COR-L47 (cell line): ENCODE data around the gene CEP350.

Experiments
- DNase-seq: peaks from one replicate; lab custom pipeline; 2025; lab: John Stamatoyannopoulos, UW

The CEP350 gene

DNA sequence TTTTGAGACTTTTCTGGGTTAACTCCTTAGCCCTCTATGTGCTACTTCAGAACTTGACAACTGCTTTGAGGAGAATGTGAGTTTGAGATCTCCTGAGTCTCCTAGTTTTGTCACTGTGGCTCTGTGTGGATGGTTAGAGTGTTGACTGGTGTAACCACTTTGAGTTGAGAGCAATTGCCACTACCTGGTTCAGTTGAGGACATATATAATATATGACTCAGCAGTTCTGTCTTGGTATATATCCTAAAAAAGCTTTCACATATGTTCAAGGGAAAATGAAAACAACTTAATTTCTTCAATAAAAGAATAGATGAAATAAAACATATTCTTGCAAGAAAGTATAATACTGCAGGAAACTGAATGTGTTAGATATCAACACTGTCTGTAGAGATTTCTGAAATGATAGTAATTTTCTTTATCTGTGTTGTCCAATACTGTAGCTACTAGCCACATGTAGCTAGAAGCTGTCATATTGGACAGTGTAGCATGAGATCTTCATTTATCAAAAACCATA, 103.3 kb downstream of the CEP350 start:
- DNase-seq, result no peak

DNA sequence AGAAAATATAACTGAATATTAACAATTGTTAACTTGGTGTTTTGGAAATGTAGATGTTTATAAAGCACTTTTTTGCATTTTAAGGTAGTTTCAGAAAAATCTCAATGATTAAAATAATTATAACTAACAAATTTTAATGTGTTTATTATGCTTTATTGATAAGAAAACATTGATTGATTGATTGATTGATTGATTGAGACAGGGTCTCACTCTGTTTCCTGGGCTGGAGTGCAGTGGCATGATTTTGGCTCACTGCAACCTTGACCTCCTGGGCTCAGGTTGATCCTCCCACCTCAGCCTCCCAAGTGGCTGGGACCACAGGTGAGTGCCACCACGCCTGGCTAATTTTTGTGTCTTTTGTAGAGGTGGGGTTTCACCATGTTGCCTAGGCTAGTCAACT, 106.4 kb downstream of the CEP350 start:
- no peak for DNase-seq

DNA sequence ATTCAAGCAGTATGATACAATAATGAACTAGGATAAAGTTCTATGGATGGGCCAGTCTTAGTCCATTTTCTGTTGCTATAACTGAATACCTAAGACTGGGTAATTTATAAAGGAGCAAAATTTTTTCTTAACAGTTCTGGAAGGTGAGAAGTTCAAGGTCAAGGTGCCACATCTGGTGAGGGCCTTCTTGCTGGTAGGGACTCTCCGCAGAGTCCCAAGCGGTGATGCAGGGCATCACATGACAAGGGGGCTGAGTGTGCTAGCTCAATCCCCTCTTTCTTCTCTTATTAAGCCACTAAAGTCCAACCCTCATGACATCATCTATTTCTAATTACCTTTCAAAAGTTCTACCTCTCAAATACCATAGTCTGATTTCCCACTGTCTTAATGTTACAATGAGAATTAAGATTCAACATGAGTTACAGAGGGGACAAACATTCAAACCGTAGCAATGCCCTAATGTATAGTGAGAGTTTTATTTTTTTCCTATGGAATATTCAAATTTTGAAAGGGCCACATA, 107.9 kb downstream of the CEP350 start:
- DNase-seq, result no peak

DNA sequence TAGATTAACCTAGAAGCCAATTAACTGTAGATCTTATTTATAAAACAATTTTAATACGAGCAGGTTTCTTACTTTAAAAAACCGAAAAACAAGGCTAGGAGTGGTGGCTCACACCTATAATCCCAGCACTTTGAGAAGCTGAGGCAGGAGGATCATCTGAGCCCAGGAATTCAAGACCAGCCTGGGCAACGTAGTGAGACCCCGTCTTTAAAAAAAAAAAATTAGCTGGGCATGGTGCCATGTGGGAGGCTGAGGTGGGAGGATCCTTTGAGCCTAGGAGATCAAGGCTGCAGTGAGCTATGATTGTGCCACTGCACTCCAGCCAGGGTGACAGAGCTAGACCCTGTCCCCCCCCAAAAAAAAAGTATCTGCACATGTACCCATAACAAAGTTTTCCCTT, 110.8 kb downstream of the CEP350 start:
- no peak for DNase-seq

DNA sequence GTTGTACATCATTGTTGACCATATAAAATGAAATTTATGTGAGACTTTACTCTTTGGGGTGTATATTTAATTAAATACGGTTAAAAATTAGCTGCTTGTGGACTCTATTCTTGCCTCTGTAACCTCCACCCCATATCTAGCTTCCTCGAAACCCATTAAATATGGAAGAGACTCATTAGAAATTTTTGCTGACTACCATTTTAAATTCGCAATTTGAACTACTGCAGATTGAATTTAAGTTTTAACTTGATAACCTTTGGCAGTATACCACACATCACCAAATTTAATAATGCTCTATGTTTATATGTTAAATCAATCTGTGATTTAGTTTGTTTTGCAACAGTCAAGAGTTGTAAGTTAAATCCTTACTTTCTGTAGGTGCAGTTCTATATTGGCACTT, 111.5 kb downstream of the CEP350 start:
- no peak for DNase-seq

DNA sequence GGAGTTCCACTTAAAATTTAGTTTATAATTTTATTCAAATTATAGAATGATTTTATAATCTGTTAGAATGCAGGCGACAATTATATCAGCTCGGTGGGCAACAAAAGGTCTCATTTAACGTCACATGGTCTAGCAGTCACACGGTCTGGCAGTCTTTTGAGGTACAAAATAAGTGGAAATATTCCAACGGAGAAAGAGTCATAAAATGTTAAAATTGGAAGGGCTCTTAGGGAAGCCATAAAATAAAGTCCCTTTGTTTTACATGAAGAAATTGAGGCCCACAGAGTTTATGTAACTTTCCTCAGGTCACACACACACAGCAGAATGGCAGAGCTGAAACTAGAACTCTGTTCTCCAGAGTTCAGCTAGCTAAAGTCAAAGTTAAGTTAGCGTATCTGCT, 115.7 kb downstream of the CEP350 start:
- DNase-seq, result no peak

DNA sequence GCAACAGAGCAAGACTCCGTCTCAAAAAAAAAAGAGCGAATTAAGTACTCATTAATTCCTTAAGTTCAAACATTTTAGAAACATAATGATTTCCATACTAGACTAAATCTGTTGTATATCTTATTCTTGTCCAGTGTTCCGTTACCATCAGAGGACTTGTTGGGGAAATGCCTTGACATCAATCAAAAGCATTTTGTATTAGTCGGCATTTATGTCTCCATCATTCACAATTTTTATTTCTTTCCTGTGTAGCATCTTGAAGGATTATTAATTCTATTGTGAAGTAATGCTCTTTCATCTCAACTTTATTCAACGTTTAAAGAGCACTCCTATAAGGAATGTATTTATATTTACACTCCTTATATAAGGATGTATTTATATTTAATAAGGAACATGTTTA, 117.1 kb downstream of the CEP350 start:
- DNase-seq, result no peak

DNA sequence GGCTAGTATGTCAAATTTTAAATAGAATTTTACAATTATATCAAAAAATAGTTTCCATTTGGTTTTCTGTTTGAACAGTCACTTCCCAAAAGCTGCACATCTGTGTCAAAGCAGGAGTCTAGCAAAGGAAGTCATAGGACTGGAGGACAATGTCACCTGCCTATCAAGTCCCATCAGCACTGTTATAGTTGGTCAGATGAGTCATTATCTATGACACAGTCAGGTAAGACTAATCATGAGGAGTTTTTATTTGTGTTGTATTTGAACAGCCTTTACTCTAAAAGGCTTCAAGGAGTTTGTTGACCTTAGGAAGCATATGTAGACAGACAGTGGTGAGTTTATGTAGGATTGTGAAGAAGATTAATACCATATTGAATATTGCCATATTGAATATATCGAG, 125.8 kb downstream of the CEP350 start:
- no peak for DNase-seq

DNA sequence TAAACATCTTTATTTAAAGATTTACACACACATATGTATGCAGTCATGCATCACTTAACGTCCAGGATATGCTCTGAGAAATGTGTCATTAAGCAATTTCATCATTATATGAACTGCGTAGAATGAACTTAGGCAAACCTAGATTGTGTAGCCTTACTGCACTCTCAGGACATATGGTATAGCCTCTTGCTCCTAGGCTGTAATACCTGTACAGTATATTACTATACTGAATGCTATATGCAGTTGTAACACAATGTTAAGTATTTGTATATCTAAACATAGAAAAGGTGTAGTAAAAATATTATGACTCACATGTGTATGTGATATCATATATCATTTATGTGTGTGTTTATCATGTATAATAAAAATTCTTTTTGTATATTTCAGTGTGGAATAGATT, 126.9 kb downstream of the CEP350 start:
- no peak for DNase-seq

DNA sequence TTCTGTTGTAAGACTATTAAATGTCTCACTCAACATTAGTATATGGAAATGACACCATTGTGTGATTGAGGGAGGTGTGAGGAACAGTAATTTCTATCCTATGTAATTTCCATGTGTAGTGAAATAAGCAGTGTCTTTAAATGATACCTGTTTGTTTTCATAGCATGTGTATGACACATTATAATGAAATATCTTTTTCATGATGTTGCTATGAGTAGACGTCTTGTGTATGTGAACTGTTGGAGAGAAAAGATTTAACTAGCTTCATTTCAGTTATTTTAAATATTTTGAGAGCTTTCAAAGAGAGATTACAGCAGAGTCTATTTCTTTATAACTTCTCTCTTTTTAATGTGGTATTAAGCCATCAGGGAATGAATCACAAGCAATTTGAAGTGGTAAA, 128.6 kb downstream of the CEP350 start:
- no peak for DNase-seq

DNA sequence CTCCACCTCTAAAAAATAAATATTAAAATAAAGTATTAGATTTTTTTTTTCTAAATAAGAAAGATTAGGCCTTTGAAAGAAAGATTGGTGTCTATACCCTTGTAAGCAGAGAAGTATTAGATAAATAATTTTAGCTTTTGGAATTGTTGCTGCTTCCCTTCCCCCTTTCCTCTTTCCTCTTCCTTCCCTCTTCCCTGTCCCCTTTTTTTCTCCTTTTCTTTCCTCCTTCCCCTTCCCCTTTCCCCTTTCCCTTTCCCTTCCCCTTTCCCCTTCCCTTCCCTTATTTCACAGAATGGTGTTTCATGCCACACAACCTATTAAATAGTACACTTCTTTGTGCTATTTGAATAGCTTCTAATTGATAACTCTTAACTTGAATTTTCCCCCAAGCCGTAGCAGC, 130.3 kb downstream of the CEP350 start:
- no peak for DNase-seq

DNA sequence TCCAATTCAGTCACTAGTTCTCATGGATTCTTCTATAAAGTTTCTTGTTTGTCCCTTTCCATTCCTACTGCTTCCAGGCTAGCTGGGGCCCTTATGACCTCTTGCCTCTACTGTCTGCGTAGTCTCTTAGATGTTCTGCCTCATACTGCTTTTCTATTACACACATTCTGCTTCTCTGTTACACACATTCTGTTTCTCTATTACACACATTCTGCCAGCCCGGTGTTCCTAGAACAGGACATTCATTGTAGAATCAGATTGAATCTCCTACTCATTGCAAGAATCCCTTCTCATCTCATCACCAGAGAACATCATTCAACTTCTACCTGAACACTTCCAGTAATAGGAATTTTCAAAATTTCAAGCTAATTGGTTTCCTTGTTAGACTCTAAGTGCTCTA, 130.7 kb downstream of the CEP350 start:
- no peak for DNase-seq

DNA sequence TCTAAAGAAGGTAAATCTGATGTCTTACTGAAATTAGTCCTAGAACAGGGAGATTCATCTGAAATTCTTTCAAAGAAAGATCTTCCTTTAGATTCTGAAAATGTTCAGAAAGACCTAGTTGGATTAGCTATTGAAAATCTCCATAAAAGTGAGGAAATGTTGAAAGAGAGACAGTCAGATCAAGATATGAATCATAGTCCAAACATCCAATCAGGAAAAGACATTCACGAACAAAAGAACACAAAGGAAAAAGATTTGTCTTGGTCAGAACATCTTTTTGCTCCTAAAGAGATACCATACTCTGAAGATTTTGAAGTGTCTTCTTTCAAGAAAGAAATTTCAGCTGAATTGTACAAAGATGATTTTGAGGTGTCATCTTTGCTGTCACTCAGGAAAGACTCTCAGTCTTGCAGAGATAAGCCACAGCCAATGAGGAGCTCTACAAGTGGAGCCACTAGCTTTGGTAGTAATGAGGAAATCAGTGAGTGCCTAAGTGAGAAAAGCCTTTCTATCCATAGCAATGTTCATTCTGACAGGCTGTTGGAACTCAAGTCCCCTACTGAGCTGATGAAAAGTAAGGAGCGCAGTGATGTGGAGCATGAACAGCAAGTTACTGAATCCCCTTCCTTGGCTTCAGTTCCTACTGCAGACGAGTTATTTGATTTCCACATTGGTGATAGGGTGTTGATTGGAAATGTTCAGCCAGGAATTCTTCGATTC, 138.5 kb downstream of the CEP350 start:
- DNase-seq, result no peak

DNA sequence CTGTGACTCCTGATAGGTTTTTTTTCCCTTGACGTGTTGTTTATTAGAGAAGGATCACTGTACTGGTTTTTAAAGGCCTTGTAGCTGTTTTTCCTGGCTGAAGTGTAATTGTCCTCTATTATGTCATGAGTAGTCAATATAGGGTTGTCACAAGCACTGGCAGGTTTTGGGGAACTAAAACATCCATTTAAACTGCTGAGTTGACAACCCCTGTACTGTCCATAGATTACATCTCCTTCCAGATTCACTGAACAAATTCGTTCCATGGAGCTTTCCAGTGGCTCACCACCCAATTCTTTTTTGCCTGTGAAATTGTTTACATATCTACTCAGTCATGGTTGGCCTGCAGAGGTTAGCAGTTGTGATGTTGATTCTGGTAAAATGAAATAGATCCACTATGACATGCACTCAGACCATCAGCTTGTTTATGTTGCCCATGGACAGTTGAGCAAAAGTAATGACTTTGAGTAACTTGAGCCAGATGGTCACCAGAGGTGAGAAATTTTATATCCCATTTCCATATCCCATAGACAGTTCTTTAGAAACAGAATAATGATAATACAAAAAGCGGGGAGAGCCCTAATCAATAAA, 140.2 kb downstream of the CEP350 start:
- no peak for DNase-seq

DNA sequence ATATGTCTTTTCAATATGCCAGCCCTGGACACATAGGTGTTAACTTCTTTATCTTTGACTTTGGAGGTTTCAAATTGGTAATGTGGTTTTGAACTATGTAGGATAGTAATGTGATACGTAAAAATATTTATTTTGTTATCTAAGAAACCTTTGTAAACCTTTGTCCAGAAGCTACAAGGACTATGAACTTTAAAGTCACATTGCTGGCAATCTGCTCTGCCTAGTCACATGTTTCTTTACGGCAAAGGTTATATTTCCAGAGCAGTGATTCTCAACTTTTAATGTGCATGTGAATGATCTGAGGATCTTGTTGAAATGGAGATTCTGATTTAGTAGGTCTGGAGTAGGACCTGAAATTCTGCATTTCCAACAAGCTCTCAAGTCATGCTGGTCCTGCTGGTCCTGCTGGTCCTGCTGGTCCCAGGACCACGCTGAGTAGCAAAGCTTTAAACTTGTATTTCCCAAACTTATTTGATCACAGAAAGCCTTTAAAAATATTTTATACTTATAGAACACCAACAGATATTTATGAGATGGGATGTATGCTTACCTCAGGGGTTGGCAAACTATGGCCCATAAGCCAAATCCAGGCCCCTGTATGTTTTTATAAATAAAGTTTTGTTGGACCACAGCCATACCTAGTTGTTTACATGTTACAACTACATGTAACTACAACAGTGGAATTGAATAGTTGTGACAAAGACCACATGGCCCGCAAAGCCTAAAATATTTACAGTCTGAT, 142.1 kb downstream of the CEP350 start:
- DNase-seq, result no peak

DNA sequence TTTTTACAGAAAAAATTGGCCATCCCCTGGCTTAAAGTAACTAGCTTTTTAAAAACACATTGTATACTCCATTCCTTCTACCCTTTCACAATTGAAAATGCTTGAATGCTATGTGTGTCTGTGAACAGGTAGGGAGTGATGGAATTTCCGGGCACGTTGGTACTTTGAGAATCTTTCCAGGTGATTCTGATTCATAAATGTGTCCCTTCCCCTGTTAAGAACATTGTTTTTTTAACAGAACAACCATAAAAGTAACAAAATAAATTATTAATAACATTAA, 142.7 kb downstream of the CEP350 start:
- DNase-seq, result no peak

DNA sequence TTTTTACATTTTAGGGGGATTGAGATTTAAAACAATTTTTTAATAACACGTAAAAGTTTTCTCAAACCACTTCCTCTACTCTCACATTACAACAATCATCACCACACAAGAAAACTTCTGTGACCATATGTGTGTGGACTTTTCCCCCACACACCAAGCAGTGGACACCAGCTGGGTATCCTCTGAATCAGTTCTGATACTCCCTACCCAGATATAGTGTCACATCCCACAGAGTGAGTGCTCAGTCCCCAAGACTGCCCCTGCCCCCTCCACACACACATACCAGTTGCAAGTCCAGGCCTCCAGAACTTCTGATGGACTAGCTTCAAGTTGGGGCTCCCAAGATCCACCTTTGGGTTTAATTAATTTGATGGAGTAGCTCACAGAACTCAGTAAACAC, 146.8 kb downstream of the CEP350 start:
- no peak for DNase-seq

DNA sequence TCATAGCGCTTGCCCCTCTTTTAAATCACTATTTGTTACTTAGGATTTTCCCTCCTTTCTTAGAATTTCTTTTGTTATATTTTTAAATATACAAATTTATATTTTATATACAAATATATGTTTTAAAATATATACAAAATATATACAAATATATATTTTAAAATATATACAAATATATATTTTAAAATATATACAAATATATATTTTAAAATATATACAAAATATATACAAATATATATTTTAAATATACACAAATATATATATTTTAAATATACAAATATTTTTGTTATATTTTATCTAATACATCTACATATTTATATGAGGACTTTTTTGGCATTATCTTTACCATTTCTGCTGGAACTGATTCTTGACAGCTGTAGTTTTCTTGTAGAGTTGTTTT, 149.2 kb downstream of the CEP350 start:
- DNase-seq, result no peak

DNA sequence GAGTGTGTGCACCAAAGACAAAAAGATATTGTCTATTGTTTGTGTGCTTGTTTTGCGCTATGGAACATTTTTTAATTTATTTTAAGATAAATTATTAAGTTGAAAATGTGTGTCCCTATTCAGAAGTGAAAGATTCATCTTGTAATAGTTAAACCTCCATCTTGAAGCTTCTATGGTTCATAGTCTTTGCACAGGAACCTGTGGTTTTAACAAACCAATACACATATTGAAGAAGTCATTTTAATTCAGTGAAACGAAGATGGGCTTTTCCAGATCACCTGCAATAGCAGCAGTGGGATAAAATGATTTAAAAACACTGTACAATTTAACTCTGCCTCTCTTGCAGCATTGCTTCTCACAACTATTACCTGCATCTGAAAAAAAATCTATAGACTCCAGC, 157.5 kb downstream of the CEP350 start:
- DNase-seq, result no peak

DNA sequence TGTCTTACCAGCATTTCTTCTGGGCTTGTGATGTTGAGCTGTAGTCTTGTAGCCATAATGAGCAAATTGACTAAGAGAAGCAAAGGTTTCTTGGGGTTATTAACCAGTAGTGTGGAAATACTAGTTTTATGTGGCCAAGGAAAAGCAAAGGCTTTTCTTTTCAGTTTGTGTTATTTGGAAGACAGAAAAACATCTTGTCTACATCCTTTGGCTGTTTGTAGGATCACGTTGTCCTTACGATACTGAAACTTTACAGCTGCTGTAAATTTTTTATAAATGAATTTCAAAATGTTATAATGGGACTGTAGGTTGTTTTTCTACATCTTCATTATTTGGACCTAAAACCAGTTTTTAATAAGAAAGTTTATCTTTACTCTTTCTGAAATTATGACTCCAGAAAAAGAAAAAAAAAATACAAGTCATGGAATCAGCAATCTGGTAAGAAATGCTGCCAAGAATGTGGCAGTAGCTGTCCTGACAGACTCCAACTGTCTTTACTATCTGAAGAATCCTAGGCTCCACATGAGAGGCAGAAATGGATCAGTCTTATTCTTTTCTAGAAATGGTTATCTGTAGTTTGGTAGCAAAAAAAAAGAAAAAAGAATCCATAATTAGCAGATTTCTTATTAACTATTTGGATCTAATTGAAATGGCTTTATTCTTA, 158.5 kb downstream of the CEP350 start:
- DNase-seq, result no peak

DNA sequence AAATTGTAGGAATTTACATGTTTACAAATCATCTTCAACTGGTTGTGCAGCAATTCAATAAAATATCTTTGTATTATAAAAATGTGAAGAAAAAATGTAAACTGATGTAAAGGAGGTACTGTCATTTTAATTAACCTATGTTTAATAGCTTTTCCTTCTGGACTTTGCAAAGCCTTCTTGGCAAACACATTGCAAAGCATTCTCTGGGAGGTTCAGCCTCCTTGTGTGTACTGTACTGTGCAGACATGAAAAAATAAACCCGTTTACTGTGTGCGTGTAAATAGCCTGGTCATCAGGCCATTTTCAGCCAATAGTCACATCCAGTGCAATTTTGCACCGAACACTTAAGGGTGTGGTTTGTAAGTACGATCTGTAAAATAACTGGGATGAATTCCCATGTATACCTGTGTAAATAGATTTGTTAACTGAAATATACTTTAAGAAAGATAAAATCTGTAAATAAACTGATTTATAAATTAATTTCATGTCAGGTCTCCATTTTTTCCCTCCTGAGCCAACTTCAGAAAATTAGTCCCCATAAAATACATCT, 159.9 kb downstream of the CEP350 start:
- no peak for DNase-seq

DNA sequence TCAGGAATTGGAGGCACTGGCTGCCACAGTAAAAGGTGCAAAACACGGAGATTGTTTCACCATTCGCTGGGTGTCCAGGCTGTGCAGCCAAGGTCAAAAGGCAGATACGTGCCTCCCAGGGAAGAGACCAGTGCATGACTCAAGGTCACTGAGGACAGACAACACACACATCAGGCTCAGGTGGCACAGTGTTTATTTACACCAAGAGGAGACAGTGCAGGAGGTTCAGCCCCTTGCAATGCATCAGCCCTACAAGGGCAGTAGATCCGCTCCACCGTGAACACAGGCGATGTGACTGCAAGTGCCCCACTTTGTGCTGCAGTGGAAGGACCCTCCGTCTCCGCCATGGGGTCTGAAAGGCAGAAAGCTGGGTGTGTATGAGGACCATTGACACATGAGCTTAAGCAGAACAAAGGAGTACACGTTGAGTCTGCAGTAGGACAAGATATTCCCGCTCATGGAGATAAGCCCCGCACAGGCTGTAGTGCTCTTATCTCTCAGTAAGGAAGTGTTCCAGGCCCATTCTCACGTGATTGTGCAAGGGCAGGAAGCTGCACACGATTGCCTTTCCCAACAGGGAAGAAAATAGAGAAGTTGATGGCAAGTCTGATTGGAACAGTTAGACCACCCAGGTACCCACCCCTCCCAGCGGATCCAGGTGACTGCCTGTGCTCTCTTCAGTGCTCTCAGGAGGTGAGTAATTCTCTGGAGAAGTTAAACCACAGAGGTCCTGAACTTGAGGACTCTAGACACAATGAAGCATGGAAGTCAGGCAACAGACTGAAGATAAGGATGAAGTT, 162.6 kb downstream of the CEP350 start:
- DNase-seq, result no peak
